Epithelial cell of esophagus (primary cell): Measurements from ENCODE around the gene CPNE1.
A peak's percentile ranks its signal among the peaks of the same experiment; 100 is the strongest.
"Not testable (repeated sequence)": the region's sequence is repeated elsewhere in the genome, so short reads cannot be mapped to it uniquely, and the experiment has no call there.

ENCODE experiments used
- DNase-seq: peaks from one replicate; pipeline ENCODE4 v3.0.0; 2010; ENCODE audit warnings: low read depth
- H3K4me3 ChIP-seq: 2 replicates; pipeline ENCODE4 v1.5.1; 2011; ENCODE audit warnings: mild to moderate bottlenecking, low read length, control low read depth
- TF ChIP-seq, protein P1 (sequence below): IDR thresholded peaks from 2 replicates; pipeline ENCODE4 v1.5.1; 2011; ENCODE audit warnings: low read depth, mild to moderate bottlenecking, low read length, control low read depth, inconsistent platforms; ENCODE audit not compliant: insufficient read depth; ENCODE audit errors: missing control alignments

The CPNE1 gene

DNA sequence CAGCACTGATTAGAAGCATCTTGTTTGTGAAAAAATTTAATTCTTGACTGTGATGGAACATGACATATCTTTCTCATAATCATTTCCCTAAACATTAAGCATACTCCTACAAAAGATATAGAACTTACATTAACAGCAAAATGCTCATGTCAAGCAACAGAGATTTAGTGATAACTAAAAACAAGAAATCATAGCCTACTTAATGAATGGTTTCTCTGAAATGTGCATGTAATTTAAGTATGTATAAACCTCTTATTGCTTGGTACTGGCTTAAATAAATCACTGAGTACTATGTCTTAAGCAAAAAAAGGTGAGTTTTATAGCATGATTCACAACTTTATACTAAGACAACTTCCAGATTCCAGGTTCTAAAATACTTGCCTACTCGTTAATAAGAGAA lies 43.8 kb upstream of the CPNE1 start:
- H3K4me3 ChIP-seq = no peak overlapping the region
- DNase-seq = no peak
- TF ChIP-seq, protein P1, sequence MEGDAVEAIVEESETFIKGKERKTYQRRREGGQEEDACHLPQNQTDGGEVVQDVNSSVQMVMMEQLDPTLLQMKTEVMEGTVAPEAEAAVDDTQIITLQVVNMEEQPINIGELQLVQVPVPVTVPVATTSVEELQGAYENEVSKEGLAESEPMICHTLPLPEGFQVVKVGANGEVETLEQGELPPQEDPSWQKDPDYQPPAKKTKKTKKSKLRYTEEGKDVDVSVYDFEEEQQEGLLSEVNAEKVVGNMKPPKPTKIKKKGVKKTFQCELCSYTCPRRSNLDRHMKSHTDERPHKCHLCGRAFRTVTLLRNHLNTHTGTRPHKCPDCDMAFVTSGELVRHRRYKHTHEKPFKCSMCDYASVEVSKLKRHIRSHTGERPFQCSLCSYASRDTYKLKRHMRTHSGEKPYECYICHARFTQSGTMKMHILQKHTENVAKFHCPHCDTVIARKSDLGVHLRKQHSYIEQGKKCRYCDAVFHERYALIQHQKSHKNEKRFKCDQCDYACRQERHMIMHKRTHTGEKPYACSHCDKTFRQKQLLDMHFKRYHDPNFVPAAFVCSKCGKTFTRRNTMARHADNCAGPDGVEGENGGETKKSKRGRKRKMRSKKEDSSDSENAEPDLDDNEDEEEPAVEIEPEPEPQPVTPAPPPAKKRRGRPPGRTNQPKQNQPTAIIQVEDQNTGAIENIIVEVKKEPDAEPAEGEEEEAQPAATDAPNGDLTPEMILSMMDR = no peak

DNA sequence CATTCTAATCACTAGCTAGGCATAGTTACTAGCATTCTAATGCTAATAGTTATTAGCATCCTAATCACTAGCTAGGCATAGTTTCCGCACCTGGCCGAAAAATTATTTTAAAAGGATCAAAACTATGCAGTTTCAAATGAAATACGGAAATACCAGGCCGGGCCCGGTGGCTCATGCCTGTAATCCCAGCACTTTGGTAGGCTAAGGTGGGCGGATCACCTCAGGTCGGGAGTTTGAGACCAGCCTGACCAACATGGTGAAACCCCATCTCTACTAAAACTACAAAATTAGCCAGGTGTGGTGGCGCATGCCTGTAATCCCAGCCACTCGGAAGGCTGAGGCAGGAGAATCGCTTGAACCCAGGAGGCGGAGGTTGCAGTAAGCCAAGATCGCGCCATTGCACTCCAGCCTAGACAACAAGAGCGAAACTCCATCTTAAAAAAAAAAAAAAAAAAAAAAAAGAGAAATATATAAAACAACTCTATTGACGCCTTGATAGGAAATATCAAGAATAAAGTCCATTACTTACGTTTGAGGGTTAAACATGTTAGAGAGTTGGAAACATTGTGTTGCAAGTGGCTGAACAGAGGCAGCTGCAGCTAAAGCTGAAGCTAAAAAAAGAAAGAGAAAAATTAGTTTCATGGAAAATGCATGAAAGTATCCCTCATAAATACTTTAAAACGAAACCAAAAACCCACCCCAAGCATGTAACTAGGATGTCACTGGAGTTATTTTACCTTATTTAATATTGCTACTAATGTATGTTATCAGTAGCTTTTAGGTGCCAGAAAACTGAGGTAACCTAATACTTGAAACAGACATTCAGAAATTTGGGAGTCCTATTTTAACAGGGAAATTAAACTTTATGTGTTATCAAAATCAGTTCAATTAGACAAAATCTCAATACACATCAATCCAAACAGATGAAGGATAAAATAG lies 42.2 kb upstream of the CPNE1 start:
- DNase-seq, H3K4me3 ChIP-seq: not testable (repeated sequence)

DNA sequence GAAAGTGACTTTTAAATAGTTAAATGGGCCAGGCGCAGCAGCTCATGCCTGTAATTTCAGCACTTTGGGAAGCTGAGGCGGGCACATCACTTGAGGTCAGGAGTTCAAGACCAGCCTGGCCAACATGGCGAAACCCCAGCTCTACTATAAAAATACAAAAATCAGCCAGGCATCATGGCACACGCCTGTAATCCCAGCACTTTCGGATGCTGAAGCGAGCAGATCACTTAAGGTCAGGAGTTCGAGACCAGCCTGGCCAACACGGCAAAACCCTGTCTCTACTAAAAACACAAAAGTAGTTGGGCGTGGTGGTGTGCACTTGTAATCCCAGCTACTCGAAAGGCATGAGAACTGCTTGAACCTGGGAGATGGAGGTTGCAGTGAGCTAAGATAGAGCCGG lies 41.2 kb upstream of the CPNE1 start:
- not testable (repeated sequence) for H3K4me3 ChIP-seq, DNase-seq

GRCh38 chr20:35704514-35705261 lies 40.0 kb upstream of the CPNE1 start:
- no peak for DNase-seq
- TF ChIP-seq, protein P1 = no peak
- no peak overlapping the region for H3K4me3 ChIP-seq

GRCh38 chr20:35702824-35703695 lies 38.4 kb upstream of the CPNE1 start:
- TF ChIP-seq, protein P1 = no peak
- H3K4me3 ChIP-seq = no peak overlapping the region
- no peak for DNase-seq

GRCh38 chr20:35702051-35702823 lies 37.5 kb upstream of the CPNE1 start:
- no peak overlapping the region for H3K4me3 ChIP-seq
- DNase-seq = peak; percentile 16
- TF ChIP-seq, protein P1 = no peak

DNA sequence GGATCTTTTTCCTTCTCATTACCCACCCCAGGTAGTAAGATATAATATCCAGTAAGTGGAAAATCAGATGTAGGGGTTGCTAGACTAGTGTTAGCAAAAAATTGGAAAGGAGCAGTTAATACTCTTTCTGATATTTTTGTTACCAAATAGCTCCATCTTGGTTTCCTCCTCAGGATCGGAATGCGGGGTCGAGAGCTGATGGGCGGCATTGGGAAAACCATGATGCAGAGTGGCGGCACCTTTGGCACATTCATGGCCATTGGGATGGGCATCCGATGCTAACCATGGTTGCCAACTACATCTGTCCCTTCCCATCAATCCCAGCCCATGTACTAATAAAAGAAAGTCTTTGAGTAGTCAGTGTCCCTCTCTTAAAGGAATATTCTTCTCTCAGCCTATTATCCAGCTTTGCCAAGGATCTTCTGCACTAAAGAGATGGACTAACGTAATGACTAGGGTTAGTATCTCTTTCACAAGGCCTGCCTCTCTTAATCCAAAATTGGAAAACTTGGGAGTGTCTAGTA lies 36.0 kb upstream of the CPNE1 start:
- TF ChIP-seq, protein P1 = no peak
- peak overlapping the region; percentile 93 for H3K4me3 ChIP-seq
- DNase-seq = peak; percentile 15
